SK-N-SH treated with all-trans-retinoic acid at 6 μM for 48 hours (cell line): ENCODE results near the gene OVCA2.

ENCODE experiments used
- ATAC-seq: fragments of 200-7000 bp; cut with Tn5 transposase; 3 replicates; pipeline ENCODE4 v1.9.1; 2020; ENCODE audit warnings: mild to moderate bottlenecking, moderate library complexity
- ARNTL ChIP-seq: fragments of 450-650 bp; formaldehyde crosslinking; IDR thresholded peaks from 2 replicates; pipeline ENCODE4 v1.5.0; 2020; ENCODE audit warnings: low read depth, mild to moderate bottlenecking, moderate library complexity, borderline replicate concordance
- BACH2 ChIP-seq: fragments of 250-450 bp; sonication (Bioruptor Pico); IDR thresholded peaks from 2 replicates; pipeline ENCODE4 v1.9.0; 2021; ENCODE audit warnings: mild to moderate bottlenecking, borderline replicate concordance
- CSDC2 ChIP-seq: fragments of 250-450 bp; sonication (Bioruptor Pico); IDR thresholded peaks from 2 replicates; pipeline ENCODE4 v1.5.0; 2020; ENCODE audit warnings: mild to moderate bottlenecking, moderate library complexity
- ESRRG ChIP-seq: fragments of 250-450 bp; sonication (Bioruptor Pico); IDR thresholded peaks from 2 replicates; pipeline ENCODE4 v1.6.1; 2021; ENCODE audit warnings: mild to moderate bottlenecking
- GLIS3 ChIP-seq: fragments of 250-450 bp; sonication (Bioruptor Pico); IDR thresholded peaks from 2 replicates; pipeline ENCODE4 v1.5.0; 2020; ENCODE audit warnings: mild to moderate bottlenecking, moderate library complexity
- ISL1 ChIP-seq: fragments of 250-450 bp; sonication (Bioruptor Pico); IDR thresholded peaks from 2 replicates; pipeline ENCODE4 v2.1.2; 2022; ENCODE audit warnings: mild to moderate bottlenecking, moderate library complexity
- OSR1 ChIP-seq: fragments of 250-450 bp; sonication (Bioruptor Pico); IDR thresholded peaks from 2 replicates; pipeline ENCODE4 v1.8.0; 2022; ENCODE audit warnings: moderate library complexity, mild to moderate bottlenecking, inconsistent platforms
- RARB ChIP-seq: fragments of 250-450 bp; sonication (Bioruptor Pico); IDR thresholded peaks from 2 replicates; pipeline ENCODE4 v1.8.0; 2021; ENCODE audit warnings: mild to moderate bottlenecking, moderate library complexity
- SNAI2 ChIP-seq: fragments of 250-450 bp; sonication (Bioruptor Pico); IDR thresholded peaks from 2 replicates; pipeline ENCODE4 v1.5.0; 2020; ENCODE audit warnings: mild to moderate bottlenecking, moderate library complexity
- TCF4 ChIP-seq: fragments of 250-450 bp; sonication (Bioruptor Pico); IDR thresholded peaks from 2 replicates; pipeline ENCODE4 v1.8.0; 2021; ENCODE audit warnings: mild to moderate bottlenecking, moderate library complexity, borderline replicate concordance
- ZC3H10 ChIP-seq: fragments of 250-450 bp; sonication (Bioruptor Pico); IDR thresholded peaks from 2 replicates; pipeline ENCODE4 v1.5.1; 2021; ENCODE audit warnings: mild to moderate bottlenecking, moderate library complexity
- ZFP3 ChIP-seq: fragments of 250-450 bp; sonication (Bioruptor Pico); IDR thresholded peaks from 2 replicates; pipeline ENCODE4 v1.5.0; 2020; ENCODE audit warnings: mild to moderate bottlenecking, moderate library complexity
- ZFP30 ChIP-seq: fragments of 450-650 bp; formaldehyde crosslinking; IDR thresholded peaks from 2 replicates; pipeline ENCODE4 v1.5.0; 2022; ENCODE audit warnings: mild to moderate bottlenecking, moderate library complexity
- ZNF565 ChIP-seq: fragments of 450-650 bp; formaldehyde crosslinking; conservative IDR thresholded peaks from 2 replicates; pipeline ENCODE4 v1.5.0; 2020; ENCODE audit warnings: low read depth, mild to moderate bottlenecking, moderate library complexity
- ZNF70 ChIP-seq: fragments of 450-650 bp; formaldehyde crosslinking; IDR thresholded peaks from 2 replicates; pipeline ENCODE4 v1.5.0; 2020; ENCODE audit warnings: mild to moderate bottlenecking, moderate library complexity
- ZNF8 ChIP-seq: fragments of 450-650 bp; formaldehyde crosslinking; IDR thresholded peaks from 2 replicates; pipeline ENCODE4 v1.5.0; 2020; ENCODE audit warnings: mild to moderate bottlenecking, moderate library complexity
- TF ChIP-seq, protein P1 (sequence below): fragments of 250-450 bp; sonication (Bioruptor Pico); IDR thresholded peaks from 2 replicates; pipeline ENCODE4 v1.5.1; 2021; ENCODE audit warnings: mild to moderate bottlenecking, moderate library complexity
- TF ChIP-seq, protein P2 (sequence below): fragments of 250-450 bp; sonication (Bioruptor Pico); IDR thresholded peaks from 2 replicates; pipeline ENCODE4 v1.5.0; 2020; ENCODE audit warnings: mild to moderate bottlenecking, moderate library complexity
- TF ChIP-seq, protein P3 (sequence below): fragments of 250-450 bp; sonication (Bioruptor Pico); IDR thresholded peaks from 2 replicates; pipeline ENCODE4 v1.8.0; 2021; ENCODE audit warnings: low read depth, mild to moderate bottlenecking, moderate library complexity, borderline replicate concordance
- TF ChIP-seq, protein P4 (sequence below): fragments of 250-450 bp; sonication (Bioruptor Pico); IDR thresholded peaks from 2 replicates; pipeline ENCODE4 v1.5.1; 2020; ENCODE audit warnings: low read depth, mild to moderate bottlenecking, moderate library complexity

OVCA2 gene

DNA sequence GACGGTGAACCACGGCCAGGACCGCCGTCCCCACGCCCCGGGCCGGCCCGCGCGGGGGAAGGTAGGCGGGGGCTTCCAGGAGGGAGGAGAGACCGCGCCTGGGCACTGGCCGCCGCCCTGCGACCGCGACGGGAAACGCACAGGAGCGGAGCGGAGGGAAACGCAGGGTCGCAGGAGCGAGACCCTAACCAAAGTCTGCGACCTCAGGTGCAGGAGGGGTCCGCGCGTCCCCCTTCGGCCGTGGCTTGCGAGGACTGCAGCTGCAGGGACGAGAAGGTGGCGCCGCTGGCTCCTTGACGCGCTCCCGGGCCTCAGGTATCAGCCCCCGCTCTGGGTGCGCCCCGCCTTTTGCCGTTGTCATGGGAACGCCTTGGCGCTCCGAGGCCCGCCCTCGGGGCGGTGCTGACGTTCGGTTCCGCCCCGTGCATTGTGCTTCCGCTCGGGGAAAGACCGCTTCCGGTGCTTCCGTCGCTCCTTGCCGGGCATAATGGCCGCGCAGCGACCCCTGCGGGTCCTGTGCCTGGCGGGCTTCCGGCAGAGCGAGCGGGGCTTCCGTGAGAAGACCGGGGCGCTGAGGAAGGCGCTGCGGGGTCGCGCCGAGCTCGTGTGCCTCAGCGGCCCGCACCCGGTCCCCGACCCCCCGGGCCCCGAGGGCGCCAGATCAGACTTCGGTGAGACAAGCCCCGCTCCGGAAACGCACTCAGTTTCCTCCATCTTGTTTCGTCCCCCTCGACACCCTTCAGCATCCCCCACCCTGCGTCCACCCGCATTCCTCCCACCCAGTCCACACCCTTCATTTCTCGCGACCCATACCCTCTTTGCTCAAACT is at the start of gene OVCA2:
TSS of gene OVCA2 (plus strand) at position 462 of the 829 bp plus-strand sequence. CDS start at position 488, 26 bp downstream.
- TF ChIP-seq SNAI2 (CRISPR knock-in tag) (no peak), ZC3H10 (CRISPR knock-in tag) (peak; percentile 60; the same call in 1 of the 2 replicates), OSR1 (CRISPR knock-in tag) (no peak), GLIS3 (peak; percentile 37; the same call in 1 of the 2 replicates), TCF4 (no peak), ZFP30 (no peak), ZFP3 (CRISPR knock-in tag) (no peak), ZNF70 (CRISPR knock-in tag) (0 out of 2 replicates have a peak, but pooled peaks have one; percentile 17)
- TF ChIP-seq, protein P1, sequence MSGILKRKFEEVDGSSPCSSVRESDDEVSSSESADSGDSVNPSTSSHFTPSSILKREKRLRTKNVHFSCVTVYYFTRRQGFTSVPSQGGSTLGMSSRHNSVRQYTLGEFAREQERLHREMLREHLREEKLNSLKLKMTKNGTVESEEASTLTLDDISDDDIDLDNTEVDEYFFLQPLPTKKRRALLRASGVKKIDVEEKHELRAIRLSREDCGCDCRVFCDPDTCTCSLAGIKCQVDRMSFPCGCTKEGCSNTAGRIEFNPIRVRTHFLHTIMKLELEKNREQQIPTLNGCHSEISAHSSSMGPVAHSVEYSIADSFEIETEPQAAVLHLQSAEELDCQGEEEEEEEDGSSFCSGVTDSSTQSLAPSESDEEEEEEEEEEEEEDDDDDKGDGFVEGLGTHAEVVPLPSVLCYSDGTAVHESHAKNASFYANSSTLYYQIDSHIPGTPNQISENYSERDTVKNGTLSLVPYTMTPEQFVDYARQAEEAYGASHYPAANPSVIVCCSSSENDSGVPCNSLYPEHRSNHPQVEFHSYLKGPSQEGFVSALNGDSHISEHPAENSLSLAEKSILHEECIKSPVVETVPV (CRISPR knock-in tag) = no peak
- TF ChIP-seq, protein P2, sequence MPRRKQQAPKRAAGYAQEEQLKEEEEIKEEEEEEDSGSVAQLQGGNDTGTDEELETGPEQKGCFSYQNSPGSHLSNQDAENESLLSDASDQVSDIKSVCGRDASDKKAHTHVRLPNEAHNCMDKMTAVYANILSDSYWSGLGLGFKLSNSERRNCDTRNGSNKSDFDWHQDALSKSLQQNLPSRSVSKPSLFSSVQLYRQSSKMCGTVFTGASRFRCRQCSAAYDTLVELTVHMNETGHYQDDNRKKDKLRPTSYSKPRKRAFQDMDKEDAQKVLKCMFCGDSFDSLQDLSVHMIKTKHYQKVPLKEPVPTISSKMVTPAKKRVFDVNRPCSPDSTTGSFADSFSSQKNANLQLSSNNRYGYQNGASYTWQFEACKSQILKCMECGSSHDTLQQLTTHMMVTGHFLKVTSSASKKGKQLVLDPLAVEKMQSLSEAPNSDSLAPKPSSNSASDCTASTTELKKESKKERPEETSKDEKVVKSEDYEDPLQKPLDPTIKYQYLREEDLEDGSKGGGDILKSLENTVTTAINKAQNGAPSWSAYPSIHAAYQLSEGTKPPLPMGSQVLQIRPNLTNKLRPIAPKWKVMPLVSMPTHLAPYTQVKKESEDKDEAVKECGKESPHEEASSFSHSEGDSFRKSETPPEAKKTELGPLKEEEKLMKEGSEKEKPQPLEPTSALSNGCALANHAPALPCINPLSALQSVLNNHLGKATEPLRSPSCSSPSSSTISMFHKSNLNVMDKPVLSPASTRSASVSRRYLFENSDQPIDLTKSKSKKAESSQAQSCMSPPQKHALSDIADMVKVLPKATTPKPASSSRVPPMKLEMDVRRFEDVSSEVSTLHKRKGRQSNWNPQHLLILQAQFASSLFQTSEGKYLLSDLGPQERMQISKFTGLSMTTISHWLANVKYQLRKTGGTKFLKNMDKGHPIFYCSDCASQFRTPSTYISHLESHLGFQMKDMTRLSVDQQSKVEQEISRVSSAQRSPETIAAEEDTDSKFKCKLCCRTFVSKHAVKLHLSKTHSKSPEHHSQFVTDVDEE = no peak
- TF ChIP-seq, protein P3, sequence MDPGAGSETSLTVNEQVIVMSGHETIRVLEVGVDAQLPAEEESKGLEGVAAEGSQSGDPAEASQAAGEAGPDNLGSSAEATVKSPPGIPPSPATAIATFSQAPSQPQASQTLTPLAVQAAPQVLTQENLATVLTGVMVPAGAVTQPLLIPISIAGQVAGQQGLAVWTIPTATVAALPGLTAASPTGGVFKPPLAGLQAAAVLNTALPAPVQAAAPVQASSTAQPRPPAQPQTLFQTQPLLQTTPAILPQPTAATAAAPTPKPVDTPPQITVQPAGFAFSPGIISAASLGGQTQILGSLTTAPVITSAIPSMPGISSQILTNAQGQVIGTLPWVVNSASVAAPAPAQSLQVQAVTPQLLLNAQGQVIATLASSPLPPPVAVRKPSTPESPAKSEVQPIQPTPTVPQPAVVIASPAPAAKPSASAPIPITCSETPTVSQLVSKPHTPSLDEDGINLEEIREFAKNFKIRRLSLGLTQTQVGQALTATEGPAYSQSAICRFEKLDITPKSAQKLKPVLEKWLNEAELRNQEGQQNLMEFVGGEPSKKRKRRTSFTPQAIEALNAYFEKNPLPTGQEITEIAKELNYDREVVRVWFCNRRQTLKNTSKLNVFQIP = no peak
- ATAC-seq = peak; percentile 89

DNA sequence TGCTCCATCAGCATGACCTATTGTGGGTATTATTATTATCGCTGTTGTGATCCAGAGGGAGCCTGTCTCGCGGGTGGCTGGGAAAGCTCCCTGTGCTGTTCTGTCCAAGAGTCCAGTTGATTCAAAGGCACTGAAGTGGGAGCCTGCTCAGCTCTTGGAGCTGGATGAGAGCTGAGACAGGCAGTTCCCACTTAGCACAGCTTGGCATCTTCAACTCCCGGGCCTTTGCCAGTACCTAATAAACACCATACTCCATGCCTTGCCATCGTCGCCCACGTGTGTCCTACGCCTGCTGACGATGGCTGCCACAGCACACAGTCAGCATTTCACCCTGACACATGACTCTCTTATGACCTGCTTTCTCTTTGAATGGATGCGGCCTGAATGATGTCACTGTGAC is 49.3 kb upstream of the OVCA2 start:
- no peak for ATAC-seq
- TF ChIP-seq ZNF70 (CRISPR knock-in tag) (no peak), TCF4 (no peak), SNAI2 (CRISPR knock-in tag) (no peak), GLIS3 (no peak), BACH2 (no peak), ZFP3 (CRISPR knock-in tag) (no peak), RARB (CRISPR knock-in tag) (no peak), ZFP30 (no peak), ISL1 (CRISPR knock-in tag) (no peak), ARNTL (no peak), CSDC2 (CRISPR knock-in tag) (no peak), ZNF8 (CRISPR knock-in tag) (no peak), ZNF565 (CRISPR knock-in tag) (no peak)
- TF ChIP-seq, protein P3 = no peak
- TF ChIP-seq, protein P1 (CRISPR knock-in tag) = no peak

DNA sequence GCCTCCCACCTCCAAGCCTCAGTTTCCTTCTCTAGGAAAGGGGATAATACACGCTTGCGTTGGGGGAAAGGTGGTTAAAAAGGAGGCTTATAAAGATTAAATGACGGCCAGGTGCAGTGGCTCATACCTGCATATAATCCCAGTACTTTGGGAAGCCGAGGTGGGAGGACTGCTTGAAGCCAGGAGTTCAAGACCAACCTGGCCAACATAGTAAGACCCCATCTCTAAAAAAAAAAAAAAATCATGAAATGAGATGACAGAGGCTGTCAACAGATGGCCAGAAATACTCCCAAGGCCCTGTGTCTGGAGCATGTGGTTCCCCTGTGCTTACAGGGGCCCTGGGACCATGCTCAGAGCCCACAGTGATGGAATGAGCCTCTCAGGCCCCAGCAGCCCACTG is 47.1 kb upstream of the OVCA2 start:
- no peak for TF ChIP-seq ZNF565 (CRISPR knock-in tag)
- TF ChIP-seq ESRRG = no peak
- TF ChIP-seq ZFP30 = no peak
- TF ChIP-seq SNAI2 (CRISPR knock-in tag) = no peak
- no peak for TF ChIP-seq GLIS3
- TF ChIP-seq, protein P4, sequence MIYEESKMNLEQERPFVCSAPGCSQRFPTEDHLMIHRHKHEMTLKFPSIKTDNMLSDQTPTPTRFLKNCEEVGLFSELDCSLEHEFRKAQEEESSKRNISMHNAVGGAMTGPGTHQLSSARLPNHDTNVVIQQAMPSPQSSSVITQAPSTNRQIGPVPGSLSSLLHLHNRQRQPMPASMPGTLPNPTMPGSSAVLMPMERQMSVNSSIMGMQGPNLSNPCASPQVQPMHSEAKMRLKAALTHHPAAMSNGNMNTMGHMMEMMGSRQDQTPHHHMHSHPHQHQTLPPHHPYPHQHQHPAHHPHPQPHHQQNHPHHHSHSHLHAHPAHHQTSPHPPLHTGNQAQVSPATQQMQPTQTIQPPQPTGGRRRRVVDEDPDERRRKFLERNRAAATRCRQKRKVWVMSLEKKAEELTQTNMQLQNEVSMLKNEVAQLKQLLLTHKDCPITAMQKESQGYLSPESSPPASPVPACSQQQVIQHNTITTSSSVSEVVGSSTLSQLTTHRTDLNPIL = no peak
- TF ChIP-seq ZFP3 (CRISPR knock-in tag) = no peak
- TF ChIP-seq, protein P2 = no peak
- TF ChIP-seq, protein P3 = no peak
- no peak for TF ChIP-seq ZNF8 (CRISPR knock-in tag)
- no peak for TF ChIP-seq CSDC2 (CRISPR knock-in tag)
- no peak for ATAC-seq
